Heart left ventricle (tissue), 13 donors: Measurements from ENCODE around the gene CDKN2B.

Experiments used
- POLR2A ChIP-seq, 2 donors: fragments of 450-650 bp; IDR thresholded peaks; one replicate each; pipeline ENCODE4 v1.6.1; 2017; ENCODE audit warnings: antibody characterized with exemption in 2 of 2, mild to moderate bottlenecking in 2 of 2, moderate library complexity in 2 of 2
- TF ChIP-seq, protein P1 (sequence below), 12 donors: fragments of 200-600 bp; sonication (generic) in 4 of 12; IDR thresholded peaks; one replicate each; pipeline versions ENCODE4 v1.5.0 to v1.8.0; 2018 to 2022; ENCODE audit warnings: antibody characterized with exemption in 12 of 12, mild to moderate bottlenecking in 5 of 12
- donor health status: ischemic (EF 13 %, LVEDD 7.1; RV severe dilation, severe dysfunction).
- donor health status: DM: no; HTN: yes; CAD: no.
- donor health status: DM: no; HTN: no; CAD: no.
- donor health status: ischemic (EF 25% LVEDD 6.9; RV normal size, moderate dysfunction).
- donor health status: ischemic (EF 25% LVEDD 5.7; RV mildly dilated, moderate dysfunction).
- donor health status: ischemic (EF 35%, LVEDD 5.7; RV mildly dilated, moderate dysfunction).
- donor health status: nonischemic (EF 11% LVEDD 7.7; RV severe dilation, severe dysfunction).
- donor health status: DM: yes; HTN: yes; CAD: no.
- donor health status: PGD.
- donor health status: ischemic (EF 29% LVEDD 5.4; RV normal size, mild dysfunction).
- donor health status: nonischemic (EF 23%, LVEDD 6.1; RV moderate dilation, normal function).

GRCh38 chr9:22031655-22032411, 22.7 kb upstream of the CDKN2B start:
- no peak for TF ChIP-seq POLR2A (IDR thresholded peaks at IDR 0.05)
- TF ChIP-seq, protein P1, sequence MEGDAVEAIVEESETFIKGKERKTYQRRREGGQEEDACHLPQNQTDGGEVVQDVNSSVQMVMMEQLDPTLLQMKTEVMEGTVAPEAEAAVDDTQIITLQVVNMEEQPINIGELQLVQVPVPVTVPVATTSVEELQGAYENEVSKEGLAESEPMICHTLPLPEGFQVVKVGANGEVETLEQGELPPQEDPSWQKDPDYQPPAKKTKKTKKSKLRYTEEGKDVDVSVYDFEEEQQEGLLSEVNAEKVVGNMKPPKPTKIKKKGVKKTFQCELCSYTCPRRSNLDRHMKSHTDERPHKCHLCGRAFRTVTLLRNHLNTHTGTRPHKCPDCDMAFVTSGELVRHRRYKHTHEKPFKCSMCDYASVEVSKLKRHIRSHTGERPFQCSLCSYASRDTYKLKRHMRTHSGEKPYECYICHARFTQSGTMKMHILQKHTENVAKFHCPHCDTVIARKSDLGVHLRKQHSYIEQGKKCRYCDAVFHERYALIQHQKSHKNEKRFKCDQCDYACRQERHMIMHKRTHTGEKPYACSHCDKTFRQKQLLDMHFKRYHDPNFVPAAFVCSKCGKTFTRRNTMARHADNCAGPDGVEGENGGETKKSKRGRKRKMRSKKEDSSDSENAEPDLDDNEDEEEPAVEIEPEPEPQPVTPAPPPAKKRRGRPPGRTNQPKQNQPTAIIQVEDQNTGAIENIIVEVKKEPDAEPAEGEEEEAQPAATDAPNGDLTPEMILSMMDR (IDR thresholded peaks at IDR 0.05) = no peak
